HEK293T (cell line): Measurements from ENCODE around the gene COQ8A.

ENCODE experiments used
- ARNT ChIP-seq: fragments of 450-650 bp; IDR thresholded peaks from 2 replicates; pipeline ENCODE4 v1.6.1; 2017; ENCODE audit warnings: mild to moderate bottlenecking
- BHLHE40 ChIP-seq: fragments of 450-650 bp; IDR thresholded peaks from 2 replicates; pipeline ENCODE4 v1.6.1; 2016; ENCODE audit warnings: mild to moderate bottlenecking, moderate library complexity, borderline replicate concordance
- CTBP1 ChIP-seq: fragments of 450-650 bp; IDR thresholded peaks from 2 replicates; pipeline ENCODE4 v1.6.1; 2016; ENCODE audit warnings: borderline replicate concordance
- FOXM1 ChIP-seq: fragments of 450-650 bp; IDR thresholded peaks from 2 replicates; pipeline ENCODE4 v1.6.1; 2017; ENCODE audit warnings: mild to moderate bottlenecking, borderline replicate concordance
- PKNOX1 ChIP-seq: fragments of 450-650 bp; IDR thresholded peaks from 2 replicates; pipeline ENCODE4 v1.6.1; 2016
- SUZ12 ChIP-seq: fragments of 450-650 bp; IDR thresholded peaks from 2 replicates; pipeline ENCODE4 v1.6.1; 2016; ENCODE audit warnings: mild to moderate bottlenecking

GRCh38 chr1:226903819-226904716 is 36.0 kb upstream of the COQ8A start:
- no peak for TF ChIP-seq FOXM1
- TF ChIP-seq SUZ12 = no peak
- no peak for TF ChIP-seq BHLHE40
- no peak for TF ChIP-seq ARNT
- no peak for TF ChIP-seq CTBP1
- no peak for TF ChIP-seq PKNOX1
